Lower leg skin (tissue), 4 donors: Measurements from ENCODE around the gene FCRLB. TPM values are rescaled to one million over a fixed set of nuclear protein-coding genes. Genes with fewer than 3 reads are reported as not detected.

ENCODE experiments used
- DNase-seq, 2 donors: peaks; one replicate each; pipeline ENCODE4 v3.0.0-alpha.2; 2019; ENCODE audit warnings: low spot score in 2 of 2
- H3K4me3 ChIP-seq: fragments of 200-600 bp; sonication (generic); 2 replicates; pipeline ENCODE4 v1.5.1; 2017; ENCODE audit warnings: mild to moderate bottlenecking, low read depth; ENCODE audit not compliant: poor library complexity, severe bottlenecking
- CTCF ChIP-seq, 3 donors: fragments of 450-650 bp; IDR thresholded peaks; one replicate each; pipeline ENCODE4 v1.5.1; 2016; ENCODE audit warnings: antibody characterized with exemption in 3 of 3, mild to moderate bottlenecking in 3 of 3, moderate library complexity in 2 of 3
- POLR2A ChIP-seq, 2 donors: fragments of 450-650 bp; IDR thresholded peaks; one replicate each; pipeline ENCODE4 v1.6.1; 2016 to 2017; ENCODE audit warnings: antibody characterized with exemption in 2 of 2, mild to moderate bottlenecking in 1 of 2, moderate library complexity in 1 of 2
- WGBS, 2 donors: methylation state at CpG; one replicate each; pipeline ENCODE4 v1.1.5; 2018; 5-methylcytosine and 5-hydroxymethylcytosine counted together
- intact Hi-C: fragments of 100-400 bp; cut with DNase I; formaldehyde crosslinking; loops from one replicate; pipeline ENCODE4 v1.15.0; 2023; ENCODE audit warnings: low total_unique reads
- total RNA-seq, 4 donors: library from RNA; depleted of rRNA; stranded (reverse); fragments of >200 nt; gene quantifications; one replicate each; pipeline ENCODE4 v1.1.0, GENCODE V29; 2016

FCRLB gene
- total RNA-seq, 4 donors from 2014 or later, result 0.38 to 1.6 (median 1.1) TPM

GRCh38 chr1:161747801-161748200, 26.5 kb downstream of the FCRLB start:
- H3K4me3 ChIP-seq, result no peak overlapping the region
- WGBS, 2 donors, result 62 to 63% methylated on average over 6 of the region's 6 CpGs
- TF ChIP-seq POLR2A (IDR thresholded peaks at IDR 0.05) (no peak), CTCF (IDR thresholded peaks at IDR 0.05) (no peak)
- no peak for DNase-seq
- intact Hi-C loops, result no loop called here

GRCh38 chr1:161749509-161750407, 28.4 kb downstream of the FCRLB start, which contains the start of gene DUSP12:
Gene DUSP12 (plus strand): TSS chr1:161749786. CDS start chr1:161749802, 16 bp downstream.
- intact Hi-C loops, result no loop called here
- TF ChIP-seq POLR2A (IDR thresholded peaks at IDR 0.05), result no peak
- TF ChIP-seq CTCF (IDR thresholded peaks at IDR 0.05), result no peak
- DNase-seq, result peak; percentile 87 to 98
- H3K4me3 ChIP-seq, result peak within 1 kb of the TSS; percentile 84
- 1 to 2% methylated on average over 26 to 50 of the region's 65 CpGs for WGBS, 2 donors

GRCh38 chr1:161763522-161764098, 42.3 kb downstream of the FCRLB start:
- no peak for DNase-seq
- H3K4me3 ChIP-seq, result no peak overlapping the region
- 80 to 86% methylated on average over 7 of the region's 7 CpGs for WGBS, 2 donors
- intact Hi-C loops, result no loop called here
- TF ChIP-seq CTCF (IDR thresholded peaks at IDR 0.05), result no peak
- TF ChIP-seq POLR2A (IDR thresholded peaks at IDR 0.05), result no peak

GRCh38 chr1:161766102-161766981, 45.0 kb downstream of the FCRLB start, which contains the start of gene ATF6:
Gene ATF6 (plus strand): TSS chr1:161766320. CDS start chr1:161766361, 41 bp downstream.
- 0 to 1% methylated on average over 35 of the region's 35 CpGs for WGBS, 2 donors
- intact Hi-C loops, result no loop called here
- peak; percentile 93 to 98 for DNase-seq
- peak within 1 kb of the TSS; percentile 79 for H3K4me3 ChIP-seq
- TF ChIP-seq POLR2A (IDR thresholded peaks at IDR 0.05), result peak in 1 of 2 donors; percentile 22
- TF ChIP-seq CTCF (IDR thresholded peaks at IDR 0.05), result no peak

- TF ChIP-seq CTCF (IDR thresholded peaks at IDR 0.05) (no peak), POLR2A (IDR thresholded peaks at IDR 0.05) (no peak)
- no peak overlapping the region for H3K4me3 ChIP-seq
- no peak for DNase-seq
- intact Hi-C loops, result no loop called here
- 96 to 97% methylated on average over 5 of the region's 5 CpGs for WGBS, 2 donors
These were observed 47.1 kb downstream of the FCRLB start for GRCh38 chr1:161768461-161768860.
